Adrenal gland (tissue), 12 donors: ENCODE results near the gene CHPT1. TPM values are rescaled to one million over a fixed set of nuclear protein-coding genes. Genes with fewer than 3 reads are reported as not detected.
A peak's percentile ranks its signal among the peaks of the same experiment; 100 is the strongest.

Source experiments
- DNase-seq, 7 donors: peaks; one replicate each; pipeline ENCODE4 v3.0.0-alpha.2; 2019 to 2020
- H3K27ac ChIP-seq, 5 donors: fragments of 200-600 bp; sonication (generic) in 4 of 5; 1 replicate in 3 of 5; 2 replicates in 2 of 5; pipeline versions ENCODE4 v1.5.1 to v1.8.0; 2016 to 2020; ENCODE audit warnings: mild to moderate bottlenecking in 1 of 5
- H3K27me3 ChIP-seq: fragments of 200-600 bp; 2 replicates; pipeline ENCODE4 v1.8.0; 2021
- H3K36me3 ChIP-seq, 2 donors: fragments of 200-600 bp; replicated peaks in 1 of 2; 1 replicate in 1 of 2; 2 replicates in 1 of 2; pipeline versions ENCODE4 v1.5.1 to v1.8.0; 2018 to 2022
- H3K4me1 ChIP-seq, 2 donors: fragments of 200-600 bp; replicated peaks in 1 of 2; 1 replicate in 1 of 2; 2 replicates in 1 of 2; pipeline versions ENCODE4 v1.5.1 to v1.8.0; 2018 to 2021
- H3K4me3 ChIP-seq, 4 donors: fragments of 200-600 bp; sonication (generic) in 3 of 4; one replicate each; pipeline ENCODE4 v1.5.1; 2016 to 2018
- H3K9me3 ChIP-seq, 3 donors: fragments of 200-600 bp; sonication (generic) in 1 of 3; replicated peaks in 1 of 3; 1 replicate in 2 of 3; 2 replicates in 1 of 3; pipeline versions ENCODE4 v1.5.1 to v1.8.0; 2016 to 2021
- CTCF ChIP-seq, 6 experiments: fragments of 450-650 bp in 4 of 6; fragments of 200-600 bp in 2 of 6; sonication (generic) in 1 of 6; IDR thresholded peaks; 1 replicate in 5 of 6; 2 replicates in 1 of 6; pipeline versions ENCODE4 v1.5.1 to v1.8.0; 2016 to 2021; ENCODE audit warnings: antibody characterized with exemption in 6 of 6, mild to moderate bottlenecking in 2 of 6, moderate library complexity in 1 of 6
- POLR2A ChIP-seq, 2 donors: fragments of 450-650 bp; IDR thresholded peaks; one replicate each; pipeline ENCODE4 v1.6.1; 2017; ENCODE audit warnings: antibody characterized with exemption in 2 of 2, mild to moderate bottlenecking in 2 of 2, moderate library complexity in 1 of 2
- WGBS, 4 donors: extraction: QIAGEN DNeasy Blood & Tissue Kit in 2 of 4; methylation state at CpG; one replicate each; pipeline versions ENCODE4 v1.1.5 to v1.1.7; 2013 to 2017; 5-methylcytosine and 5-hydroxymethylcytosine counted together
- intact Hi-C, 2 donors: fragments of 100-400 bp; cut with DNase I; formaldehyde crosslinking; loops; one replicate each; pipeline versions ENCODE4 v1.14.1 to v1.15.0; 2022 to 2023
- polyA plus RNA-seq, 3 donors: library from polyadenylated mRNA; stranded (reverse); fragments of 200-250 nt in 2 of 3; fragments of 350-450 nt in 1 of 3; fragmentation: Illumina TruSeq in 1 of 3; extraction: RNeasy Lipid Tissue Mini Kit (QIAGEN cat#74804) in 1 of 3; gene quantifications; one replicate each; pipeline ENCODE4 v1.2.3, GENCODE V29; 2013 to 2014
- small RNA-seq, 2 donors: library from RNA; depleted of rRNA; stranded (forward); fragments of <200 nt; gene quantifications; one replicate each; pipeline ENCODE3, GENCODE V24; 2016
- total RNA-seq, 9 donors: library from RNA; depleted of rRNA in 4 of 9; stranded (reverse); fragments of >200 nt in 4 of 9; fragments of 120-200 nt in 1 of 9; fragmentation: NEBNext Ultra II Directional in 1 of 9; extraction: Animal tissue kit (Norgen Biotek cat#: 25700) in 1 of 9; gene quantifications; one replicate each; pipeline versions ENCODE4 v1.1.0 to v1.2.4, GENCODE V29; 2013 to 2023
- donor health status: healthy with polysubstance abuse.
- donor health status: Bipolar disorder and iron deficiency.
- donor health status: DM: yes; HTN: yes; CAD: no.
- donor health status: DM: no; HTN: no; CAD: no.
- donor health status: DM: no; HTN: no; CAD: no.
- donor health status: DM: yes; HTN: yes; CAD: no.

Gene CHPT1
- total and polyA plus RNA-seq, 12 donors, result 20.4 to 190 (median 90.6) TPM

GRCh38 chr12:101775816-101776215, 78.4 kb downstream of the CHPT1 start:
- Histone ChIP-seq H3K9me3 (no peaks in the 10 kb centered on the region), H3K27ac (no peak overlapping the region), H3K4me1 (no peaks in the 10 kb centered on the region), H3K36me3 (no peaks in the 10 kb centered on the region), H3K27me3 (no peaks in the 10 kb centered on the region), H3K4me3 (no peak overlapping the region)
- intact Hi-C loops, result no loop called here
- TF ChIP-seq CTCF (IDR thresholded peaks at IDR 0.05) (no peak), POLR2A (IDR thresholded peaks at IDR 0.05) (no peak)
- 61 to 77% (median 68%) methylated on average over 2 of the region's 2 CpGs for WGBS, 4 donors
- no peak for DNase-seq

GRCh38 chr12:101777485-101777884, 80.0 kb downstream of the CHPT1 start:
- Histone ChIP-seq H3K36me3 (no peaks in the 10 kb centered on the region), H3K9me3 (no peaks in the 10 kb centered on the region), H3K4me3 (no peak overlapping the region), H3K4me1 (no peaks in the 10 kb centered on the region), H3K27ac (peak overlapping the region in 2 of 5 donors; percentile 35 to 51), H3K27me3 (no peaks in the 10 kb centered on the region)
- intact Hi-C loops, result no loop called here
- DNase-seq, result no peak
- WGBS, 4 donors, result 62 to 88% (median 78%) methylated on average over 3 of the region's 3 CpGs
- TF ChIP-seq POLR2A (IDR thresholded peaks at IDR 0.05) (no peak), CTCF (IDR thresholded peaks at IDR 0.05) (no peak)

- DNase-seq, result no peak
- Histone ChIP-seq H3K36me3 (no peaks in the 10 kb centered on the region), H3K9me3 (no peaks in the 10 kb centered on the region), H3K4me1 (no peaks in the 10 kb centered on the region), H3K27ac (no peak overlapping the region), H3K27me3 (no peaks in the 10 kb centered on the region), H3K4me3 (no peak overlapping the region)
- 81 to 88% (median 83%) methylated on average over 4 of the region's 4 CpGs for WGBS, 4 donors
- intact Hi-C loops, result no loop called here
- TF ChIP-seq POLR2A (IDR thresholded peaks at IDR 0.05) (no peak), CTCF (IDR thresholded peaks at IDR 0.05) (no peak)
Measured at GRCh38 chr12:101777978-101778377, 80.5 kb downstream of the CHPT1 start.

Small RNAs within 50 kb of the gene (small RNA-seq; reads per million reads assigned to genes)
- gene RNU6-101P, result 0 reads per million in 2 donors
- 0 reads per million in 2 donors for gene RNY1P16

Other genes starting within 250 kb of the CHPT1 start
- 1 to 10 TPM in 1 of 9 donors, under 1 TPM in 1, not detected in 7; 0.44 to 1.5 TPM for gene SPIC, start 222.3 kb upstream of the CHPT1 start, total RNA-seq
- not detected for gene SPIC, start 222.3 kb upstream of the CHPT1 start, polyA plus RNA-seq
- gene MYBPC1, start 102.7 kb upstream of the CHPT1 start, total RNA-seq, result 1 to 10 TPM in 3 of 9 donors, under 1 TPM in 2, not detected in 4; 0.14 to 9.3 (median 1.1) TPM
- gene MYBPC1, start 102.7 kb upstream of the CHPT1 start, polyA plus RNA-seq, result under 1 TPM in 2 of 3 donors, not detected in 1; 0.37 to 0.66 TPM
- under 1 TPM in 2 of 9 donors, not detected in 7; 0.11 to 0.20 TPM for gene SYCP3, start 41.8 kb downstream of the CHPT1 start, total RNA-seq
- gene SYCP3, start 41.8 kb downstream of the CHPT1 start, polyA plus RNA-seq, result under 1 TPM in 2 of 3 donors, not detected in 1; 0.16 to 0.37 TPM
- 10 to 100 TPM in 8 of 9 donors, 1 to 10 TPM in 1; 8.6 to 31.3 (median 19.4) TPM for gene GNPTAB, start 133.3 kb downstream of the CHPT1 start, total RNA-seq
- 10 to 100 TPM in 2 of 3 donors, 1 to 10 TPM in 1; 7.6 to 11.2 (median 10.7) TPM for gene GNPTAB, start 133.3 kb downstream of the CHPT1 start, polyA plus RNA-seq
- gene DRAM1, start 179.9 kb downstream of the CHPT1 start, total RNA-seq, result 10 to 100 TPM in 8 of 9 donors, 1 to 10 TPM in 1; 4.3 to 46.4 (median 34.3) TPM
- 10 to 100 TPM; 14.7 to 25.6 (median 17.4) TPM for gene DRAM1, start 179.9 kb downstream of the CHPT1 start, polyA plus RNA-seq